Mesothelial cell of epicardium (in vitro differentiated cells): ENCODE measurements around the gene DCDC1. TPM values are rescaled to one million over a fixed set of nuclear protein-coding genes. Genes with fewer than 3 reads are reported as not detected.
"Not testable (repeated sequence)": the region's sequence is repeated elsewhere in the genome, so short reads cannot be mapped to it uniquely, and the experiment has no call there.

Source experiments
- DNase-seq, 2 experiments: peaks; one replicate each; pipeline ENCODE4 v3.0.0; 2021; ENCODE audit warnings: low spot score in 2 of 2; ENCODE audit not compliant: unreplicated experiment in 2 of 2
- H3K27ac Mint-ChIP-seq: 2 replicates; pipeline ENCODE4 v1.8.0; 2021; ENCODE audit warnings: mixed read lengths
- H3K27me3 Mint-ChIP-seq: 2 replicates; pipeline ENCODE4 v1.8.0; 2021; ENCODE audit warnings: low read depth, mixed read lengths
- H3K36me3 Mint-ChIP-seq: 2 replicates; pipeline ENCODE4 v1.8.0; 2021; ENCODE audit warnings: mixed read lengths
- H3K4me1 Mint-ChIP-seq: 2 replicates; pipeline ENCODE4 v1.8.0; 2021; ENCODE audit warnings: mixed read lengths
- H3K4me3 Mint-ChIP-seq: 2 replicates; pipeline ENCODE4 v1.8.0; 2021; ENCODE audit warnings: mild to moderate bottlenecking, moderate library complexity, mixed read lengths
- H3K9me3 Mint-ChIP-seq: 2 replicates; pipeline ENCODE4 v1.8.0; 2021; ENCODE audit warnings: mixed read lengths
- CTCF ChIP-seq: fragments of 200-600 bp; sonication (generic); IDR thresholded peaks from one replicate; pipeline ENCODE4 v1.5.0; 2021; ENCODE audit warnings: antibody characterized with exemption; ENCODE audit not compliant: unreplicated experiment
- total RNA-seq: library from RNA; stranded (reverse); gene quantifications from 3 replicates; pipeline ENCODE4 v1.2.1, GENCODE V29; 2021

DCDC1 gene
- total RNA-seq, 1 donor from 2014 or later = 1.2 TPM

- DNase-seq = no peak
- no peaks in the 10 kb centered on the region for H3K4me1 Mint-ChIP-seq
- H3K4me3 Mint-ChIP-seq = no peak overlapping the region
- TF ChIP-seq CTCF = no peak
- H3K27ac Mint-ChIP-seq = no peak overlapping the region
- H3K27me3 Mint-ChIP-seq = peaks cover 2% of the 10 kb centered on the region
- H3K36me3 Mint-ChIP-seq = no peaks in the 10 kb centered on the region
- H3K9me3 Mint-ChIP-seq = peaks cover 18% of the 10 kb centered on the region
These were observed 40.8 kb downstream of the DCDC1 start for GRCh38 chr11:31328697-31329096.

DNA sequence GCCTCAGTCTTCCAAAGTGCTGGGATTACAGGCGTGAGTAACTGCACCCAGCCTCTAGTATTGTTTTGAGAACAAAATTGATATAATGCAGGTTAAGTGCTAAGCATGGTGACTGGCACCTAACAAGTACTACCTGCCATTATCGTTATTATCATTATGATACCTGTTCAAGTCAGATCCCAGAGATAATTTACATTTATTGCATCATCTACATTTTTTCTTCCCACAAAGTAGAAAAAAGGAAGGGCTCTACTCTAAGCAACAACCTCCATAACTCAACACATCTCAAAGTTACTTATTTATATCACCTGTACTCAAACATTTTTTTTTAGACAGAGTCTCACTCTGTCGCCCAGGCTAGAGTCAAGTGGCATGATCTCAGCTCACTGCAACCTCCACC is 42.1 kb downstream of the DCDC1 start:
- no peak for TF ChIP-seq CTCF
- Mint-ChIP-seq H3K27ac (no peak overlapping the region), H3K4me1 (no peaks in the 10 kb centered on the region), H3K27me3 (peaks cover 2% of the 10 kb centered on the region), H3K36me3 (no peaks in the 10 kb centered on the region), H3K4me3 (no peak overlapping the region), H3K9me3 (peaks cover 17% of the 10 kb centered on the region)
- DNase-seq = no peak

GRCh38 chr11:31326470-31327148 is 42.9 kb downstream of the DCDC1 start:
- no peak overlapping the region for H3K27ac Mint-ChIP-seq
- no peaks in the 10 kb centered on the region for H3K4me1 Mint-ChIP-seq
- no peaks in the 10 kb centered on the region for H3K36me3 Mint-ChIP-seq
- no peak for DNase-seq
- no peak for TF ChIP-seq CTCF
- H3K27me3 Mint-ChIP-seq = no peaks in the 10 kb centered on the region
- peaks cover 17% of the 10 kb centered on the region for H3K9me3 Mint-ChIP-seq
- H3K4me3 Mint-ChIP-seq = no peak overlapping the region

DNA sequence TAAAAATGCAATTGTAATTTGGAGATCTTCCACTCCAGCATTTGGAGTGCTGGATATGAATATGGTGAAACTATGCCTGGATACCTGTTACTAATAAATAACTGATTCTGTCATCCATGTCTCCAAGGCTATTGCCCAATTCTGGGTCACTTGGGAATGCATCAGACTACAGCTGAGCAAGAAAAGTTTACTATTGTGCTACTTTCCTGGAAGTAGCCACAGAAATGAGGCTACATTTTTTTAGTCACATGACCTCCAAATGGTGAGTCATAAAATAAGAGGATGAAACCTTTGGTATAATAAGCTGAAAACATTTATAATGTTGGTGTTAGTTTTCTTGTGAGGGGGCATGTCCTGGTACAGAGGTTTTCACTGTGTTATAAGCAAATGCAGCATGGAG is 44.4 kb downstream of the DCDC1 start:
- no peaks in the 10 kb centered on the region for H3K4me1 Mint-ChIP-seq
- DNase-seq = no peak
- H3K36me3 Mint-ChIP-seq = no peaks in the 10 kb centered on the region
- H3K9me3 Mint-ChIP-seq = peaks cover 8% of the 10 kb centered on the region
- H3K4me3 Mint-ChIP-seq = no peak overlapping the region
- no peak overlapping the region for H3K27ac Mint-ChIP-seq
- no peaks in the 10 kb centered on the region for H3K27me3 Mint-ChIP-seq
- TF ChIP-seq CTCF = no peak

DNA sequence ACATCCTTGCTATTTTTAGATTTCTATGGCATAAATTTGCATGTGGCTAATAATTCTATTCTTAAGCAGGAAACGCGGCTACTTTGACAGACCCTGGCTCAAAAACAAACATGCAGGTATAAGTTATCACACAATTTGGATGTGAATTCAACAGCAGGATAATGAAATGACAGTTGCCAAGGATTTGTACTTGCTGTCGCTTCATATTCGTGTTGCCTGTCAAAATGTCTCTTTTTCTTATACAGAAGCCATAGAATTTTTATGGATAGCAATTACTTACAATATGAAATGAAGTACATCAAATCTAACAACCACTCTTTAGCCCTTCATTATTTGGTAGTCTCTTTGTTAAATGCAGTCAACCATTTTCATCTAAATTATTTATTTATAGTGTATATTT is 46.4 kb downstream of the DCDC1 start:
- Mint-ChIP-seq H3K4me1 (no peaks in the 10 kb centered on the region), H3K9me3 (no peaks in the 10 kb centered on the region), H3K27ac (no peak overlapping the region), H3K36me3 (no peaks in the 10 kb centered on the region), H3K27me3 (no peaks in the 10 kb centered on the region), H3K4me3 (no peak overlapping the region)
- DNase-seq = no peak
- TF ChIP-seq CTCF = no peak

DNA sequence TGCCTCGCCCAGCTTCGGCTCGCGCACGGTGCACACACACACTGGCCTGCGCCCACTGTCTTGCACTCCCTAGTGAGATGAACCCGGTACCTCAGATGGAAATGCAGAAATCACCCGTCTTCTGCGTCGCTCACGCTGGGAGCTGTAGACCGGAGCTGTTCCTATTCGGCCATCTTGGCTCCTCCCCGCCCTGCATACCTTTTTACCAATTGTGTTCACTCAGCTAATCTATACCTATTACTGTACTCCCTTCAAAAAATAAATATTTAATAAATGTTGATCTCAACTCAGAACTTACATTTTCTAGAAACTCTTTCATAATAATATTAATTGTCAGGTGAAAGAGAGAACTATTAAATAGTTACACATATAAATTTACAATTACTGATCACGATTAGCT is 48.0 kb downstream of the DCDC1 start:
- not testable (repeated sequence) for DNase-seq, H3K9me3 Mint-ChIP-seq, H3K4me1 Mint-ChIP-seq, H3K27me3 Mint-ChIP-seq, H3K36me3 Mint-ChIP-seq, H3K4me3 Mint-ChIP-seq, H3K27ac Mint-ChIP-seq
